GM19328 (cell line): ENCODE measurements around the gene SESTD1.

ENCODE experiments used
- ATAC-seq: cut with Tn5 transposase; IDR thresholded peaks from one replicate; pipeline ENCODE4 v1.9.1; 2021; ENCODE audit warnings: mild to moderate bottlenecking, moderate library complexity; ENCODE audit not compliant: unreplicated experiment

The SESTD1 gene

GRCh38 chr2:179195141-179195540 lies 69.5 kb downstream of the SESTD1 start:
- no peak for ATAC-seq

GRCh38 chr2:179193759-179194394 lies 70.8 kb downstream of the SESTD1 start:
- no peak for ATAC-seq

- no peak for ATAC-seq
These were observed 73.5 kb downstream of the SESTD1 start for GRCh38 chr2:179191110-179191509.

DNA sequence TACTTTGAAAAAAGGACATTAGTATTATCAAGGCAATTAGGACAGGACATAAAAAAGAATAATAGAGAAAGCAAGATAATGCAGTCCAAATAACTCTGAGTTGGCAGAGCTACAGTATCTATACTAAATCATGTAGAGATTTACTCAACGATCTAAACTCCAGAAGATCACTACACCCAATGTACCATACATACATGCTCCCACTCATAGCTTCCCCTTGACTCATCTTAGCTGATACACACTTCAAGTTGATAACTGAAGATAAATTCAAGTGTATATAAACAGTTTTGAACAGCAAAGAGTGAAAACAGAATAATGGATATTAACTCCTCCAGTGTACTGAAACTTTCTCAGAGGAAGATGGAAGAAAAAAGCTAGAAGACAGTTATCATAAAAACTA lies 78.5 kb downstream of the SESTD1 start:
- ATAC-seq, result no peak

DNA sequence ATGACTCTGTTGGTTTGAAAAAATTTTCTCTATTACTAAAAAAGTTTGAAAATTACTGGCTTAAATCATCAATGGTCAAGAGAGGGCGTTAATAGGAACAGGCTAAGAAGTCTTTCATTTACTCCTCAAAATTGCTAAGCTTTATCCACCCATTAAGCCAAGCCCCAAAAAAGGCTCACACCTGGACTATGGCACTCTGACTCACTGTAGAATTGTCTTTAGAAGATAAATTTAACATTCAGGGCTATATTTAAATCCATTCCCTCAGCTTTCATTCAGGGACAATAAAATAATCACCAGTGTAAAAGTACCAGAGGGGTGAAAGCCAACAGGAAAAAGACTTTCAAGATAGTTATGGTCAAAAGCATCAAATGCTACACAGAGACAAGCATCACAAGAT lies 80.0 kb downstream of the SESTD1 start:
- ATAC-seq, result no peak

DNA sequence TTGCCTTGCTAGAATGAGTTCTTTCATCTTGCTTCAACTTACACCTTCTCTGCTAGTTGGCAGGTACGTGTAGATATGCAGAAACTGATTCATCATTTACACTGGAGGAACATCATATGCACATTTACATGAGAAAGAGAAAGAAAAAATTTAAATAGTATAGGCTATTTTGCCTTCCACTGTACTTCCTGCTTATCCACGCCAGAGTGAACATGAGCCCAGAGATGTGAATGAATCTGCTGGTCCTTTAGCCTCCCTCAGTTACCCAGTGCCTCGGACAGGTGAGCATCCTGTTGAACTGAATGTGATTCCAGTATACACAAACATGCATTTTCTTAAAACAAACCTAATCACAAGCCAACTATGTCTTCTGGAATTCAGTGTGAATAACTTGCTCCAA lies 83.6 kb downstream of the SESTD1 start:
- ATAC-seq, result no peak

DNA sequence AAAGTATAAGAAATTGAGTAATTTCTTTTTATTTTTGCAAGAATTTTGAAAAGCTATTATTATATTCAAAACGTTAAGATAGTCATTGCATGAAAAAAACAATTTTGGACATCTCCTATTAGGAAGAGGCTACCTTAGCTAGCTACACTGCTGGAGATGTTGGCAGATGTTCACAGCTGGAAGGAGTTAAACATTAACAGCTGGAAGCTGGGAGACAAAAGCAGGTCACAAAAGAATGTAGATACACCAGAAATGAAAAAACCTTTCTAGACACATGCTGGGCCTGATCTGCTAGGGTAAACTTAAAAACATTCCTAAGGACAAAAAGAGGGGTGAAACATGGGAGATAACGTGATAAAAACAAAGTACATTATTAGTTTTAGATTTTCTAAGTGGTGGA lies 84.4 kb downstream of the SESTD1 start:
- ATAC-seq, result no peak

DNA sequence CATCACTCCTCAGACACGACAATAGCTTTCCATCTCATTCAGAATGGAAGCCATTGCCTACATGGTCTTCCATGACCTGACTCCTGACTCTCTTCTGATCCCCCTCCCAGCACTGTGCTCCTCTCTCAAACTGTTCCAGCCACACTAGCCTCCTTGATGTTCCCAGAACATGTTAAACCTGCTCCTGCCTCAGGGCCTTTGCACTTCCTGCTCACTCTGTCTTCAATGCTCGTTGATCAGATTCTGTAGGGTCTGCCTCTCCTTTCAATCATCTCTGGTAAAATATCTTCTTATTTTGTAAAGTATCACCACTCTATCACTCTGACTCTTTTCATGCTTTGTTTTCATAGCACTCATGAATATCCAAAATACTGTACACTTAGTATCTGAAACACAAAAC lies 84.9 kb downstream of the SESTD1 start:
- ATAC-seq, result no peak

- ATAC-seq, result no peak
These were observed 86.9 kb downstream of the SESTD1 start for GRCh38 chr2:179177694-179178093.

DNA sequence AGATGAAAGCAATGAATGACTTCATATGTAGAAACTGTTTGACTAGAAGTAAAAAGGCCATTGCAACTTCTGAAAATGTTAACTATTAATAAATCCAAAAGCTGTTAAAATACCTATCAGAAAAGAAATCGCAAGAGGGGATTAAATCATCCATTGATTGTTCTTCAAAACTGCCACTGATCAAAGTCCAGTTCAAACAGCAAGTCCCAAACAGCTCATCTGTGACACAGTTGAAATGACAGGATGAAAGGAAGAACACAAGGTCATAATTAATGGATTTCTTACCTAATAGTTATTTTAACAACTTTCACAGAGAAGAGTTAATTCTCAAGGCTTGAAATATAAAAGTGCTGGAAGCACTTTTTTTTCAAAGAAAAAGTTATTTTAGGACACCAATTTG lies 90.4 kb downstream of the SESTD1 start:
- ATAC-seq, result no peak

DNA sequence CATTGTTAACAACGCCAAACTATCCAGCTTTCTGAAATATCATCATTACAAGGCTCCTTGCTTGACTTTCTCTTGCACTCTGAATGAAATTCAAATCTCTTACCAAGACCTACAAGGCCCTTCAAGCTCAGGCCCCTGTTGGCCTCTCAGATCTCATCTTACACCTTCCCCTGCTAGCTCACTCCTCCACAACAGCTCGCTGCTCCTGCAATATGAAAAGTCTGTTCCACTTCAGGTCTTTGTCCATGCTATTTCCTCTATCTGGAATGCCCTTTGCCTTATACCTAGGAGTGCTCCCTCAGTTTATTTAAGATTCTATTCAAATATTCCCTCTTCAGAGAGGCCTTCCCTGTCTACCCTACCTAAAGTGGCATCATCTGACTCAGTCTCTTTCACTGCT lies 91.7 kb downstream of the SESTD1 start:
- no peak for ATAC-seq

- ATAC-seq, result no peak
These were observed 93.3 kb downstream of the SESTD1 start for GRCh38 chr2:179171371-179171770.

- ATAC-seq, result no peak
These were observed 93.7 kb downstream of the SESTD1 start for GRCh38 chr2:179170901-179171300.

DNA sequence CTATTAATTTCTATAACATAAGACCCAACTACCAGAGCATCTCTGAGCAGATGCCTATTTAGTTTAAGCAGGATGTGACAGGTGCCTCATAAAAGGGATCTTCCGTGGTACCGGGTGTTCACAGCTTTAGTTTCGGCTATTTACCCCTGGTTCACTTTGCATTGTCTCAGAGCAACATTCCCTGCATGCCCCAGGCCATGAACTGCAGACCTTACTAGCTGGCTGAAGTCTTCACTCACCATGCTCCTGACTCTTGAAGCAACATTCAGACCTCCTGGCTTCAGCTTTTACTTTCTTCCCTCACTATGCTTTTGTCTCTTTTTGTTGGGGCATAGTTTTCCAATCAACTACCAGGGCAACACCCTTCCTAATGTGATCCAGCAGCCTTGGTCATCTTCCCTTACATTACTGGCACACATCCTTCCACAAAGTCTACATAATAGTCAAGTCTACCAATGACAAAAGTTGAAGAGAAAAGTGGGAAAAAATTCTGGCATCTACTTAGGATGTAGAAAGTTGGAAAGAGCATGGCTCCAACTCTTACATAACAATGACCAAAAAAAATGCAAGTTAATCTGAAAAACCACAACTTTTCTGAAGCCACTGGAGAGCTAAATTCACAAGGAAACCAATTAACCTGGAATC lies 99.2 kb downstream of the SESTD1 start:
- ATAC-seq, result no peak

GRCh38 chr2:179141206-179141605 lies 123.4 kb downstream of the SESTD1 start:
- ATAC-seq, result no peak

DNA sequence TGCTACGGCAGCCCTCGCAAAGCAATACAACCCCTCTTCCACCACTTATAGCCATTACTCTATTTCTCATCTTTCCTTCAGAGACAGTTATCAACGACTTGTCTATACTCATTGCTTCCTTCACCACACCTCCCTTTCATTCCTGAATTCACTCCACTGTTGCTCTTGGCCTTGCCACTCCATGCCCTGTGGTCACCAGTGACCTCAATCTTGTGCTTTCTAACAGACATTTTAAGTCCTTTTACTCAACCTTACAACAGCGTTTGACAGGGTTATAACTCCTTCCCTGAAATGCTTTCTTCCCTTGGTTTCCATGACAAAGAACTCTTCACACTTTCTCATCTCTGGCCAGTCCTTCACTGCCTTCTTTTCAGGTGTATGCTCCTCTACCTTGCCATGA lies 124.1 kb downstream of the SESTD1 start:
- ATAC-seq, result no peak

DNA sequence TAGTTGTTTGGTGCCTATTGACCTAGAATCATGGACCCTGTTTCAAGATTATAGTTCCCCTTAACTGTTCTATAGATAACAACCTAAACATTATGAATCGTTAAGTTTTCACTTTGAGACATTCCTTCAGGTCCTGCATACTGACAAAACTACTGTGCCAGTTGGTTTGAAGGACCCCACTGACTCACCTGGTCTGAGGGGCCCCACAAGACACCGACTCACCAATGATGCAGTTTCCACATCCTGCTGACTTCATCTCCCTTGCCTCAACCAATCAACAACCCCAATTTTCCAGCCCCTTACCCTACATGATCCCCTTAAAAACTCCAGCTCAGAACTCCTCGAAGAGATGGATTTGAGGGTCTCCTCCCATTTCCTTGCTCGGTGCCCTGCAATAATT lies 125.1 kb downstream of the SESTD1 start:
- no peak for ATAC-seq

DNA sequence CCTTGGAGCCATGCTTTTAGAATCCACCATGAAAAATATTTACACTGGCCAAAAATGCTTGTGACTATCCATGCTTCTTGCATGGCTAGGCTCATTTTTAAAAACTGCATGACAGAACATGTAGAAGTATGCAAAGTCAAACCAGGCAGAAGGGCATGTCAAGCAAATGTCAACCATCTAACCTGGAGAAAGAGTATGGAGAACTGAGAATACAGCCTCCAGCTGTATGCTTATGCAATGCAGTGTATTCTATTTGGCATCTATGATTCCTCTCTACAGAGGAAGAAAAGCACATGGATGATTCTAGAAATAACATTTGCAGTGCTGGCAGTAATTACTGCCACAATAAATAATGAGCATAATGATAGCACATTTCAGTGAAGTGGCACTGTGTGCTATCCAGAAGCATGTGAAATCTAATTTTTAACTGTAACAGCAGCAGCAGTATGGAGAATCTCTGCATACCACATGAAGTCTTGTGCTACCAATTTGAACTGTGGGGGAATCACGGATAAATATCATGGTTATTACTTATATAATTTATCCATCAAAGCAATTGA lies 127.4 kb downstream of the SESTD1 start:
- no peak for ATAC-seq

GRCh38 chr2:179133016-179133415 lies 131.6 kb downstream of the SESTD1 start:
- no peak for ATAC-seq

DNA sequence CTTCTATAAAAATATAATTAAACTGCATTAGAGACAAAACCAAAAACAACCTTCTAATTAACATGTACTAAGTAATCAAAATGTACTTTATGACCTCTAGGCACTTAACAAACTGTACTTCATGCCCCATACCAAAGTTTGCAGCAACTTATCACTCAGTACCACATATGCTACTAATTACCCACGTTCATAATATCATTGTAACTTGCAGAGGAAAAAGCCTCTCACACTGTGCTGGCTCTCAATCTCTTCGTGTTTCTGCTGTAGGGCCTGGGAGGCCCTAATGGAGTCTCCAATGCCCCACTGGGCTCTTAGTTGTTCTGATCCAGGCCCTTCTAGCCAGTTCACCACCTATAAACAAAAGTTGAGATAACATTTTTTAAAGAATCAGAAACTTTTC lies 132.6 kb downstream of the SESTD1 start:
- ATAC-seq, result no peak

- ATAC-seq, result no peak
These were observed 134.1 kb downstream of the SESTD1 start for GRCh38 chr2:179130560-179130959.

GRCh38 chr2:179129574-179130238 lies 134.9 kb downstream of the SESTD1 start:
- ATAC-seq, result no peak
